Uterus (tissue), 2 donors: ENCODE data around the gene INO80.

ENCODE experiments used
- POLR2A ChIP-seq, 2 donors: fragments of 450-650 bp; IDR thresholded peaks; one replicate each; pipeline ENCODE4 v1.6.1; 2016; ENCODE audit warnings: antibody characterized with exemption in 2 of 2, mild to moderate bottlenecking in 1 of 2, moderate library complexity in 1 of 2
- TF ChIP-seq, protein P1 (sequence below), 4 experiments: fragments of 200-600 bp in 2 of 4; fragments of 450-650 bp in 2 of 4; sonication (generic) in 2 of 4; IDR thresholded peaks; one replicate each; pipeline ENCODE4 v1.5.1; 2016 to 2019; ENCODE audit warnings: antibody characterized with exemption in 4 of 4, mild to moderate bottlenecking in 2 of 4, moderate library complexity in 1 of 4

DNA sequence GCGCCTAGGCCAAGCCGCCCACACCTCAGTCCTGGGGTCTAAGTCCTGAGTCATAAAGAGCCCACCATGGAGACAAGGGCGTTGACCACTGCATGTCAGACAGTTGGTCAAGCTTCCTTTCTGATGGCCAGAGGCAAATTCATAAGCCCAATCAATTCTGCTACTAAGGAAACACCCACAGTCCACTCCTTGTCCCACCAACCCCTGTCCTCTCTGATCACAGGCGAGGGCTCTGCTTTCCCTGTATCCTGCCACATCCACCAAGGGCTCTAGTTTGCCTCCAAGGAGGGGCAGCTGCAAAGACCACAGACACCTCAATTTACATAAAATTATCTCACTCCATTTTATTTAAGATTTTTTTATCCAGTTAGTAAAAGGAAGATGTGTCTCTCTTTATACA lies 137.5 kb downstream of the INO80 start:
- TF ChIP-seq, protein P1, sequence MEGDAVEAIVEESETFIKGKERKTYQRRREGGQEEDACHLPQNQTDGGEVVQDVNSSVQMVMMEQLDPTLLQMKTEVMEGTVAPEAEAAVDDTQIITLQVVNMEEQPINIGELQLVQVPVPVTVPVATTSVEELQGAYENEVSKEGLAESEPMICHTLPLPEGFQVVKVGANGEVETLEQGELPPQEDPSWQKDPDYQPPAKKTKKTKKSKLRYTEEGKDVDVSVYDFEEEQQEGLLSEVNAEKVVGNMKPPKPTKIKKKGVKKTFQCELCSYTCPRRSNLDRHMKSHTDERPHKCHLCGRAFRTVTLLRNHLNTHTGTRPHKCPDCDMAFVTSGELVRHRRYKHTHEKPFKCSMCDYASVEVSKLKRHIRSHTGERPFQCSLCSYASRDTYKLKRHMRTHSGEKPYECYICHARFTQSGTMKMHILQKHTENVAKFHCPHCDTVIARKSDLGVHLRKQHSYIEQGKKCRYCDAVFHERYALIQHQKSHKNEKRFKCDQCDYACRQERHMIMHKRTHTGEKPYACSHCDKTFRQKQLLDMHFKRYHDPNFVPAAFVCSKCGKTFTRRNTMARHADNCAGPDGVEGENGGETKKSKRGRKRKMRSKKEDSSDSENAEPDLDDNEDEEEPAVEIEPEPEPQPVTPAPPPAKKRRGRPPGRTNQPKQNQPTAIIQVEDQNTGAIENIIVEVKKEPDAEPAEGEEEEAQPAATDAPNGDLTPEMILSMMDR (IDR thresholded peaks at IDR 0.05) = no peak
- no peak for TF ChIP-seq POLR2A (IDR thresholded peaks at IDR 0.05)
